H9 (cell line): ENCODE results near the gene RGP1. TPM values are rescaled to one million over a fixed set of nuclear protein-coding genes. Genes with fewer than 3 reads are reported as not detected.

Experiments
- DNase-seq: peaks from one replicate; pipeline ENCODE4 v3.0.0-alpha.2; 2017
- H2AFZ ChIP-seq: one replicate; pipeline ENCODE4 v1.6.1; 2013; ENCODE audit warnings: mild to moderate bottlenecking, low read length, control low read depth, moderate library complexity
- H2AK5ac ChIP-seq: 2 replicates; pipeline ENCODE4 v1.6.1; 2013; ENCODE audit warnings: low read length, control low read depth, mixed read lengths; ENCODE audit not compliant: insufficient read length
- H2BK120ac ChIP-seq: one replicate; pipeline ENCODE4 v1.6.1; 2013; ENCODE audit warnings: low read depth, mild to moderate bottlenecking, low read length, control low read depth, inconsistent platforms; ENCODE audit not compliant: poor library complexity, severe bottlenecking
- H2BK12ac ChIP-seq: 2 replicates; pipeline ENCODE4 v1.6.1; 2013; ENCODE audit warnings: low read length, control low read depth, mixed read lengths, low read depth; ENCODE audit not compliant: insufficient read length
- H2BK15ac ChIP-seq: 2 replicates; pipeline ENCODE4 v1.6.1; 2013; ENCODE audit warnings: low read depth, low read length, control low read depth
- H2BK20ac ChIP-seq: one replicate; pipeline ENCODE4 v1.6.1; 2013; ENCODE audit warnings: low read depth, mild to moderate bottlenecking, low read length, control low read depth, inconsistent platforms; ENCODE audit not compliant: poor library complexity, severe bottlenecking
- H2BK5ac ChIP-seq: 2 replicates; pipeline ENCODE4 v1.6.1; 2013; ENCODE audit warnings: low read length, control low read depth, mixed read lengths; ENCODE audit not compliant: insufficient read length
- H3K14ac ChIP-seq: 2 replicates; pipeline ENCODE4 v1.6.1; 2013; ENCODE audit warnings: low read length, control low read depth; ENCODE audit not compliant: insufficient read depth
- H3K18ac ChIP-seq: 2 replicates; pipeline ENCODE4 v1.6.1; 2013; ENCODE audit warnings: low read depth, mild to moderate bottlenecking, mixed read lengths, low read length, control low read depth; ENCODE audit not compliant: insufficient read length
- H3K23ac ChIP-seq: 2 replicates; pipeline ENCODE4 v1.6.1; 2013; ENCODE audit warnings: low read length, control low read depth, mixed read lengths, low read depth; ENCODE audit not compliant: insufficient read length
- H3K23me2 ChIP-seq: 2 replicates; pipeline ENCODE4 v1.6.1; 2013; ENCODE audit warnings: low read depth, mild to moderate bottlenecking, mixed read lengths, low read length, control low read depth; ENCODE audit not compliant: insufficient read length, poor library complexity, severe bottlenecking
- H3K27ac ChIP-seq: 2 replicates; pipeline ENCODE4 v1.5.1; 2013; ENCODE audit warnings: low read length, control low read depth, mixed read lengths, low read depth; ENCODE audit not compliant: insufficient read length
- H3K27me3 ChIP-seq: 2 replicates; pipeline ENCODE4 v1.6.1; 2013; ENCODE audit warnings: low read length, control low read depth, inconsistent platforms; ENCODE audit not compliant: insufficient read depth
- H3K4ac ChIP-seq: 2 replicates; pipeline ENCODE4 v1.6.1; 2013; ENCODE audit warnings: low read depth, mild to moderate bottlenecking, control low read depth, inconsistent platforms, low read length, moderate library complexity
- H3K4me1 ChIP-seq: 2 replicates; pipeline ENCODE4 v1.6.1; 2013; ENCODE audit warnings: low read length, control low read depth, inconsistent platforms; ENCODE audit not compliant: insufficient read depth
- H3K4me2 ChIP-seq: 2 replicates; pipeline ENCODE4 v1.6.1; 2013; ENCODE audit warnings: low read length, control low read depth, mixed read lengths; ENCODE audit not compliant: insufficient read length, insufficient read depth
- H3K56ac ChIP-seq: 2 replicates; pipeline ENCODE4 v1.6.1; 2013; ENCODE audit warnings: low read depth, mild to moderate bottlenecking, mixed read lengths, low read length, control low read depth; ENCODE audit not compliant: insufficient read length
- H3K79me1 ChIP-seq: 2 replicates; pipeline ENCODE4 v1.6.1; 2013; ENCODE audit warnings: low read depth, mild to moderate bottlenecking, moderate library complexity, low read length, control low read depth, inconsistent platforms; ENCODE audit not compliant: insufficient read depth, poor library complexity, severe bottlenecking
- H3K79me2 ChIP-seq: 2 replicates; pipeline ENCODE4 v1.6.1; 2013; ENCODE audit warnings: low read length, control low read depth, inconsistent platforms; ENCODE audit not compliant: insufficient read depth
- H3K9ac ChIP-seq: 2 replicates; pipeline ENCODE4 v1.6.1; 2013; ENCODE audit warnings: low read length, control low read depth, mixed read lengths; ENCODE audit not compliant: insufficient read length; ENCODE audit errors: extremely low read depth
- H3K9me3 ChIP-seq: one replicate; pipeline ENCODE4 v1.6.1; 2013; ENCODE audit warnings: low read depth, low read length, inconsistent platforms; ENCODE audit not compliant: control insufficient read depth
- H3T11ph ChIP-seq: one replicate; pipeline ENCODE4 v1.6.1; 2013; ENCODE audit warnings: mild to moderate bottlenecking, low read length, control low read depth, inconsistent platforms
- H4K20me1 ChIP-seq: one replicate; pipeline ENCODE4 v1.6.1; 2013; ENCODE audit not compliant: control insufficient read depth, insufficient read length, insufficient read depth
- H4K5ac ChIP-seq: 2 replicates; pipeline ENCODE4 v1.6.1; 2013; ENCODE audit warnings: low read depth, mild to moderate bottlenecking, mixed read lengths, low read length, control low read depth; ENCODE audit not compliant: insufficient read length
- H4K8ac ChIP-seq: replicated peaks from 2 replicates; pipeline ENCODE4 v1.6.1; 2013; ENCODE audit warnings: low read length, control low read depth, mixed read lengths, low read depth; ENCODE audit not compliant: insufficient read length
- H4K91ac ChIP-seq: 2 replicates; pipeline ENCODE4 v1.6.1; 2013; ENCODE audit warnings: low read depth, mild to moderate bottlenecking, moderate library complexity, mixed read lengths, low read length, control low read depth; ENCODE audit not compliant: insufficient read length
- H3K27ac Mint-ChIP-seq, 3 experiments: 2 replicates in 2 of 3; 3 replicates in 1 of 3; pipeline ENCODE4 v1.8.0; 2020 to 2021; ENCODE audit warnings: mixed read lengths in 3 of 3, mild to moderate bottlenecking in 1 of 3, moderate library complexity in 1 of 3
- H3K27me3 Mint-ChIP-seq: 2 replicates; pipeline ENCODE4 v1.8.0; 2021; ENCODE audit warnings: low read depth, mild to moderate bottlenecking, moderate library complexity, mixed read lengths
- H3K36me3 Mint-ChIP-seq, 3 experiments: 2 replicates in 2 of 3; 3 replicates in 1 of 3; pipeline ENCODE4 v1.8.0; 2020 to 2021; ENCODE audit warnings: low read depth in 3 of 3, mixed read lengths in 3 of 3; ENCODE audit not compliant: insufficient read depth in 1 of 3
- H3K4me1 Mint-ChIP-seq, 2 experiments: 2 replicates each; pipeline ENCODE4 v1.8.0; 2020; ENCODE audit warnings: mixed read lengths in 2 of 2
- H3K4me3 Mint-ChIP-seq, 2 experiments: 2 replicates in 1 of 2; 3 replicates in 1 of 2; pipeline ENCODE4 v1.8.0; 2020 to 2021; ENCODE audit warnings: mild to moderate bottlenecking in 2 of 2, mixed read lengths in 2 of 2, moderate library complexity in 1 of 2
- H3K9me3 Mint-ChIP-seq, 2 experiments: 2 replicates in 1 of 2; 3 replicates in 1 of 2; pipeline ENCODE4 v1.8.0; 2020; ENCODE audit warnings: mild to moderate bottlenecking in 2 of 2, mixed read lengths in 2 of 2, moderate library complexity in 1 of 2
- whole genome bisulfite sequencing: extraction: QIAGEN DNeasy Blood & Tissue Kit; methylation state at CpG from one replicate; pipeline ENCODE4 v1.1.7; 2013; ENCODE audit warnings: missing lambda C conversion rate, low lambda C conversion rate, mixed read lengths; ENCODE audit not compliant: insufficient read length; ENCODE audit errors: extremely low coverage; 5-methylcytosine and 5-hydroxymethylcytosine counted together
- total RNA-seq: library from RNA; stranded (reverse); gene quantifications from 2 replicates; pipeline ENCODE4 v1.2.1, GENCODE V29; 2021
- TF ChIP-seq, protein P1 (sequence below): fragments of 200-600 bp; sonication (generic); conservative IDR thresholded peaks from 3 replicates; pipeline ENCODE4 v1.8.0; 2021; ENCODE audit warnings: antibody characterized with exemption, mild to moderate bottlenecking

RGP1 gene
- total RNA-seq, 1 experiment from 2014 or later = 25.7 TPM

DNA sequence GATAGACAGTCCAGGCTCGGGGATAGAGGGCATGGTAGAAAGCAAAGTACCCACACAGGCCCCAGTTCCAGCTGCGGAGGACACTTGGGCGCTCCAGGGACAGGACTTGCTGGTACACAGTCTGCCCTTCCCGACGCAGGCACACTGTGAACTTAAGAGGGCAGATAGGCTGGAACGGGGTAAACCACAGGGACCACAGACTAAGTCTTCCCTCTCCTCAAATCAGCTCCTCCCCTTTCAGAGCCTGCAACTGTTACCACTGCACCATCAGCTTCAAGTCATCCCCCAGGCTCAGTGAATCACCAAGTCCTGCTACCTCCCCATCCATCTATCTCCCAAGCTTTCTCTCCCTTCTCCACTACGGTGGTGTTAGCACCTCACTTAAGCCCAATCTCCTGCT, 7.3 kb upstream of the RGP1 start:
- no peak overlapping the region for H3K4me3 Mint-ChIP-seq
- Histone ChIP-seq H3T11ph (no peak overlapping the region), H2BK12ac (no peak overlapping the region), H4K5ac (no peak overlapping the region), H4K8ac (no peak overlapping the region), H2BK15ac (no peak overlapping the region), H3K23ac (no peak overlapping the region), H4K20me1 (no peaks in the 10 kb centered on the region), H3K27ac (no peak overlapping the region), H3K9ac (no peak overlapping the region), H3K56ac (no peak overlapping the region), H3K79me2 (peaks cover 3% of the 10 kb centered on the region; the same call in 1 of the 2 replicates), H3K79me1 (peaks cover 3% of the 10 kb centered on the region), H3K23me2 (peaks cover under 1% of the 10 kb centered on the region), H2BK20ac (no peak overlapping the region), H2AK5ac (no peak overlapping the region), H2BK120ac (no peak overlapping the region), H4K91ac (no peak overlapping the region), H3K4ac (no peak overlapping the region), H3K4me2 (no peak overlapping the region), H3K4me1 (no peaks in the 10 kb centered on the region), H3K14ac (no peak overlapping the region), H3K27me3 (no peaks in the 10 kb centered on the region), H3K18ac (no peak overlapping the region), H3K9me3 (no peaks in the 10 kb centered on the region), H2AFZ (no peak overlapping the region), H2BK5ac (no peak overlapping the region)
- H3K27me3 Mint-ChIP-seq = no peaks in the 10 kb centered on the region; the same call in 1 of the 2 replicates
- no peak overlapping the region for H3K27ac Mint-ChIP-seq
- peaks cover 46 to 96% (median 90%) of the 10 kb centered on the region in 3 experiments for H3K36me3 Mint-ChIP-seq
- H3K9me3 Mint-ChIP-seq = no peaks in the 10 kb centered on the region
- peaks cover 10% of the 10 kb centered on the region in 2 experiments for H3K4me1 Mint-ChIP-seq
- DNase-seq = no peak
- TF ChIP-seq, protein P1, sequence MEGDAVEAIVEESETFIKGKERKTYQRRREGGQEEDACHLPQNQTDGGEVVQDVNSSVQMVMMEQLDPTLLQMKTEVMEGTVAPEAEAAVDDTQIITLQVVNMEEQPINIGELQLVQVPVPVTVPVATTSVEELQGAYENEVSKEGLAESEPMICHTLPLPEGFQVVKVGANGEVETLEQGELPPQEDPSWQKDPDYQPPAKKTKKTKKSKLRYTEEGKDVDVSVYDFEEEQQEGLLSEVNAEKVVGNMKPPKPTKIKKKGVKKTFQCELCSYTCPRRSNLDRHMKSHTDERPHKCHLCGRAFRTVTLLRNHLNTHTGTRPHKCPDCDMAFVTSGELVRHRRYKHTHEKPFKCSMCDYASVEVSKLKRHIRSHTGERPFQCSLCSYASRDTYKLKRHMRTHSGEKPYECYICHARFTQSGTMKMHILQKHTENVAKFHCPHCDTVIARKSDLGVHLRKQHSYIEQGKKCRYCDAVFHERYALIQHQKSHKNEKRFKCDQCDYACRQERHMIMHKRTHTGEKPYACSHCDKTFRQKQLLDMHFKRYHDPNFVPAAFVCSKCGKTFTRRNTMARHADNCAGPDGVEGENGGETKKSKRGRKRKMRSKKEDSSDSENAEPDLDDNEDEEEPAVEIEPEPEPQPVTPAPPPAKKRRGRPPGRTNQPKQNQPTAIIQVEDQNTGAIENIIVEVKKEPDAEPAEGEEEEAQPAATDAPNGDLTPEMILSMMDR = no peak
- WGBS = no CpG with 5 or more reads among the region's 7 CpGs
